Left forelimb (tissue), 1 donor: ENCODE data around the gene ASTN1.

Experiments used
- DNase-seq: peaks from one replicate; pipeline ENCODE4 v3.0.0-alpha.2; 2018; ENCODE audit warnings: low spot score

The ASTN1 gene

GRCh38 chr1:176989754-176990153 lies 174.8 kb downstream of the ASTN1 start:
- DNase-seq, result no peak

- DNase-seq, result no peak
Measured at GRCh38 chr1:176989023-176989422, 175.5 kb downstream of the ASTN1 start.

GRCh38 chr1:176987016-176987415 lies 177.5 kb downstream of the ASTN1 start:
- no peak for DNase-seq

- DNase-seq, result no peak
Measured at GRCh38 chr1:176983731-176984130, 180.8 kb downstream of the ASTN1 start.

- DNase-seq, result no peak
Measured at GRCh38 chr1:176976771-176977170, 187.7 kb downstream of the ASTN1 start.

GRCh38 chr1:176976225-176976624 lies 188.3 kb downstream of the ASTN1 start:
- no peak for DNase-seq

- DNase-seq, result no peak
Measured at GRCh38 chr1:176964687-176965086, 199.8 kb downstream of the ASTN1 start.

GRCh38 chr1:176963181-176963580 lies 201.3 kb downstream of the ASTN1 start:
- no peak for DNase-seq

GRCh38 chr1:176961678-176962077 lies 202.8 kb downstream of the ASTN1 start:
- DNase-seq, result no peak

GRCh38 chr1:176959191-176959820 lies 205.2 kb downstream of the ASTN1 start:
- DNase-seq, result no peak

GRCh38 chr1:176957603-176958002 lies 206.9 kb downstream of the ASTN1 start:
- no peak for DNase-seq

- DNase-seq, result no peak
Measured at GRCh38 chr1:176954242-176954641, 210.3 kb downstream of the ASTN1 start.

- DNase-seq, result no peak
Measured at GRCh38 chr1:176950736-176951324, 213.7 kb downstream of the ASTN1 start.

- DNase-seq, result no peak
Measured at GRCh38 chr1:176949033-176949662, 215.4 kb downstream of the ASTN1 start.

- DNase-seq, result no peak
Measured at GRCh38 chr1:176944606-176945005, 219.9 kb downstream of the ASTN1 start.

- no peak for DNase-seq
Measured at GRCh38 chr1:176943783-176944182, 220.7 kb downstream of the ASTN1 start.

GRCh38 chr1:176942346-176942745 lies 222.2 kb downstream of the ASTN1 start:
- DNase-seq, result no peak

- no peak for DNase-seq
Measured at GRCh38 chr1:176939993-176940392, 224.5 kb downstream of the ASTN1 start.

- no peak for DNase-seq
Measured at GRCh38 chr1:176938375-176938774, 226.1 kb downstream of the ASTN1 start.

- no peak for DNase-seq
Measured at GRCh38 chr1:176934370-176934769, 230.1 kb downstream of the ASTN1 start.

- no peak for DNase-seq
Measured at GRCh38 chr1:176932114-176933104, 232.1 kb downstream of the ASTN1 start.

GRCh38 chr1:176931526-176931925 lies 233.0 kb downstream of the ASTN1 start:
- no peak for DNase-seq
